ENCODE measurements around the gene CEMIP2. TPM values are rescaled to one million over a fixed set of nuclear protein-coding genes. Genes with fewer than 3 reads are reported as not detected.

Gene CEMIP2
- total and polyA plus RNA-seq, 4 donors, result 18.8 to 123 (median 38.6) TPM

- TF ChIP-seq ATF3 (IDR thresholded peaks at IDR 0.05) (no peak), FOXA2 (IDR thresholded peaks at IDR 0.05) (no peak), RAD21 (IDR thresholded peaks at IDR 0.05) (no peak), YY1 (IDR thresholded peaks at IDR 0.05) (no peak), HNF4G (IDR thresholded peaks at IDR 0.05) (no peak), TAF1 (conservative IDR thresholded peaks at IDR 0.05) (no peak)
Measured at GRCh38 chr9:71755230-71755629, 13.1 kb downstream of the CEMIP2 start (continued).

- H3K4me3 ChIP-seq (ENCODE audit: low read depth in 1 of 3, low read length in 3 of 3), result no peak overlapping the region
- H3K36me3 ChIP-seq (ENCODE audit: control insufficient read depth in 4 of 4, insufficient read depth in 3 of 4, low read depth in 1 of 4, low read length in 3 of 4), result peaks cover 0 to 7% (median 6%) of the 10 kb centered on the region in 4 donors
- no peak overlapping the region for H3K9ac ChIP-seq (ENCODE audit: low read depth in 1 of 2, low read length in 2 of 2)
- no peaks in the 10 kb centered on the region for H3K9me3 ChIP-seq (ENCODE audit: control insufficient read depth in 4 of 4, low read length in 3 of 4)
- H3K27ac ChIP-seq (ENCODE audit: low read depth in 1 of 2, low read length in 2 of 2), result no peak overlapping the region
- WGBS, result 92% methylated on average over 4 of the region's 4 CpGs
- no peak for TF ChIP-seq SP1 (IDR thresholded peaks at IDR 0.05)
- TF ChIP-seq FOXA2 (IDR thresholded peaks at IDR 0.05), result no peak
- no peak for TF ChIP-seq NR2F2 (IDR thresholded peaks at IDR 0.05)
- no peak for TF ChIP-seq CTCF (IDR thresholded peaks at IDR 0.05; ENCODE audit: low read depth, low read length, missing input control)
- no peak for TF ChIP-seq ZBTB33 (IDR thresholded peaks at IDR 0.05)
- peaks cover 15 to 38% (median 25%) of the 10 kb centered on the region in 4 donors for H3K4me1 ChIP-seq (ENCODE audit: control insufficient read depth in 4 of 4, insufficient read depth in 4 of 4, low read length in 3 of 4)
- no peaks in the 10 kb centered on the region for H3K27me3 ChIP-seq (ENCODE audit: control insufficient read depth in 4 of 4, insufficient read depth in 4 of 4, low read length in 3 of 4)
- no peak for DNase-seq (ENCODE audit: low spot score)
Measured at GRCh38 chr9:71754151-71754550, 14.2 kb downstream of the CEMIP2 start.

- WGBS, result 94% methylated on average over 3 of the region's 3 CpGs
- Histone ChIP-seq H3K4me3 (ENCODE audit: low read depth in 1 of 3, low read length in 3 of 3) (no peak overlapping the region), H3K9ac (ENCODE audit: low read depth in 1 of 2, low read length in 2 of 2) (no peak overlapping the region), H3K4me1 (ENCODE audit: control insufficient read depth in 4 of 4, insufficient read depth in 4 of 4, low read length in 3 of 4) (peaks cover 9 to 29% (median 16%) of the 10 kb centered on the region in 4 donors), H3K27me3 (ENCODE audit: control insufficient read depth in 4 of 4, insufficient read depth in 4 of 4, low read length in 3 of 4) (no peaks in the 10 kb centered on the region), H3K36me3 (ENCODE audit: control insufficient read depth in 4 of 4, insufficient read depth in 3 of 4, low read depth in 1 of 4, low read length in 3 of 4) (peaks cover 0 to 18% (median 14%) of the 10 kb centered on the region in 4 donors), H3K27ac (ENCODE audit: low read depth in 1 of 2, low read length in 2 of 2) (no peak overlapping the region), H3K9me3 (ENCODE audit: control insufficient read depth in 4 of 4, low read length in 3 of 4) (no peaks in the 10 kb centered on the region)
- DNase-seq (ENCODE audit: low spot score), result no peak
- TF ChIP-seq FOXA2 (IDR thresholded peaks at IDR 0.05) (no peak), ATF3 (IDR thresholded peaks at IDR 0.05) (no peak), MAX (IDR thresholded peaks at IDR 0.05) (no peak), RXRA (IDR thresholded peaks at IDR 0.05) (no peak), NR2F2 (IDR thresholded peaks at IDR 0.05) (no peak), HNF4A (conservative IDR thresholded peaks at IDR 0.05) (no peak), GABPA (IDR thresholded peaks at IDR 0.05 in 1 of 2, conservative IDR thresholded peaks at IDR 0.05 in 1 of 2) (no peak), REST (IDR thresholded peaks at IDR 0.05) (no peak), HNF4G (IDR thresholded peaks at IDR 0.05) (no peak), ZBTB33 (IDR thresholded peaks at IDR 0.05) (no peak), SP1 (IDR thresholded peaks at IDR 0.05) (no peak), RAD21 (IDR thresholded peaks at IDR 0.05) (no peak), YY1 (IDR thresholded peaks at IDR 0.05) (no peak), TAF1 (conservative IDR thresholded peaks at IDR 0.05) (no peak), CTCF (IDR thresholded peaks at IDR 0.05; ENCODE audit: low read depth, low read length, missing input control) (no peak), FOXA1 (IDR thresholded peaks at IDR 0.05) (no peak), JUND (IDR thresholded peaks at IDR 0.05) (no peak)
Measured at GRCh38 chr9:71752928-71753327, 15.4 kb downstream of the CEMIP2 start.

Data from liver (tissue), 9 donors.